HepG2 (cell line): ENCODE results near the gene AADACL2. TPM values are rescaled to one million over a fixed set of nuclear protein-coding genes. Genes with fewer than 3 reads are reported as not detected.

ENCODE experiments used
- BRD4 ChIP-seq: sonication (generic); formaldehyde crosslinking; IDR thresholded peaks from 2 replicates; pipeline ENCODE4 v1.4.0; 2020; ENCODE audit warnings: missing genetic modification reagents
- FOXA1 ChIP-seq, 2 experiments: fragments of 450-650 bp in 1 of 2; sonication (generic) in 1 of 2; formaldehyde crosslinking in 1 of 2; IDR thresholded peaks; 2 replicates each; pipeline versions ENCODE4 v1.4.0 to v1.6.1; 2016 to 2020; ENCODE audit warnings: missing genetic modification reagents in 1 of 2
- FOXJ3 ChIP-seq: sonication (generic); formaldehyde crosslinking; IDR thresholded peaks from 2 replicates; pipeline ENCODE4 v1.4.0; 2020; ENCODE audit warnings: missing genetic modification reagents, mild to moderate bottlenecking, borderline replicate concordance
- GATAD2A ChIP-seq: IDR thresholded peaks from 2 replicates; pipeline ENCODE4 v1.6.1; 2016
- GLI4 ChIP-seq: sonication (generic); formaldehyde crosslinking; IDR thresholded peaks from 2 replicates; pipeline ENCODE4 v1.5.1; 2020; ENCODE audit warnings: missing genetic modification reagents, mild to moderate bottlenecking, moderate library complexity, borderline replicate concordance
- MLLT10 ChIP-seq: sonication (generic); formaldehyde crosslinking; IDR thresholded peaks from 2 replicates; pipeline ENCODE4 v1.4.0; 2020; ENCODE audit warnings: missing genetic modification reagents
- MXD4 ChIP-seq: IDR thresholded peaks from 2 replicates; pipeline ENCODE4 v1.6.1; 2016; ENCODE audit warnings: mild to moderate bottlenecking, missing biosample characterization, missing genetic modification reagents
- NBN ChIP-seq: fragments of 450-650 bp; conservative IDR thresholded peaks from 2 replicates; pipeline ENCODE4 v1.6.1; 2017
- NCOA5 ChIP-seq: sonication (generic); formaldehyde crosslinking; IDR thresholded peaks from 2 replicates; pipeline ENCODE4 v1.4.0; 2020; ENCODE audit warnings: missing genetic modification reagents
- NPAS2 ChIP-seq: sonication (generic); formaldehyde crosslinking; IDR thresholded peaks from 2 replicates; pipeline ENCODE4 v1.8.0; 2022; ENCODE audit warnings: mild to moderate bottlenecking, missing genetic modification reagents, borderline replicate concordance
- PAXIP1 ChIP-seq: sonication (generic); formaldehyde crosslinking; conservative IDR thresholded peaks from 2 replicates; pipeline ENCODE4 v1.4.0; 2020; ENCODE audit warnings: mild to moderate bottlenecking, missing genetic modification reagents, moderate library complexity
- RFX3 ChIP-seq: IDR thresholded peaks from 2 replicates; pipeline ENCODE4 v1.6.1; 2016; ENCODE audit warnings: missing biosample characterization, missing genetic modification reagents
- SMAD1 ChIP-seq: sonication (generic); formaldehyde crosslinking; IDR thresholded peaks from 2 replicates; pipeline ENCODE4 v1.4.0; 2020; ENCODE audit warnings: missing genetic modification reagents, low read depth, mild to moderate bottlenecking, borderline replicate concordance
- SOX6 ChIP-seq, 2 experiments: fragments of 450-650 bp in 1 of 2; sonication (generic) in 1 of 2; formaldehyde crosslinking in 1 of 2; IDR thresholded peaks; 2 replicates each; pipeline versions ENCODE4 v1.4.0 to v1.6.1; 2017 to 2020; ENCODE audit warnings: antibody characterized with exemption in 1 of 2, mild to moderate bottlenecking in 1 of 2, missing genetic modification reagents in 1 of 2
- TCF7 ChIP-seq: sonication (generic); IDR thresholded peaks from 2 replicates; pipeline ENCODE4 v1.6.1; 2016; ENCODE audit warnings: antibody characterized with exemption, low read depth
- YY1 ChIP-seq: IDR thresholded peaks from 2 replicates; pipeline ENCODE4 v1.6.1; 2011; ENCODE audit warnings: low read length, low read depth, moderate library complexity, mild to moderate bottlenecking; ENCODE audit not compliant: insufficient read depth, insufficient replicate concordance
- ZBTB49 ChIP-seq: sonication (generic); formaldehyde crosslinking; IDR thresholded peaks from 2 replicates; pipeline ENCODE4 v1.4.0; 2020; ENCODE audit warnings: missing genetic modification reagents, borderline replicate concordance
- ZC3H13 ChIP-seq: sonication (generic); formaldehyde crosslinking; IDR thresholded peaks from 2 replicates; pipeline ENCODE4 v1.8.1; 2023; ENCODE audit warnings: mild to moderate bottlenecking, missing genetic modification reagents, moderate library complexity
- ZNF138 ChIP-seq: sonication (generic); formaldehyde crosslinking; IDR thresholded peaks from 2 replicates; pipeline ENCODE4 v1.5.0; 2020; ENCODE audit warnings: mild to moderate bottlenecking, low read depth, missing genetic modification reagents
- ZNF609 ChIP-seq: sonication (generic); formaldehyde crosslinking; IDR thresholded peaks from 2 replicates; pipeline ENCODE4 v1.4.0; 2020; ENCODE audit warnings: mild to moderate bottlenecking, missing genetic modification reagents, borderline replicate concordance
- polyA plus RNA-seq, 8 experiments: library from polyadenylated mRNA; depleted of rRNA in 3 of 8; stranded (reverse) in 7 of 8; unstranded in 1 of 8; fragments of >200 nt; fragmentation: Illumina TruSeq in 4 of 8; extraction: Trizol in 4 of 8; gene quantifications; 2 replicates each; pipeline versions ENCODE4 v1.2.1 to v1.2.3, GENCODE V29; 2011 to 2016; ENCODE audit warnings: low read depth in 4 of 8, missing spikeins in 1 of 8, mixed read lengths in 1 of 8; ENCODE audit not compliant: insufficient read depth in 1 of 8
- total RNA-seq, 5 experiments: library from RNA; depleted of rRNA; stranded (reverse); fragments of >200 nt; fragmentation: Illumina TruSeq; extraction: Trizol; gene quantifications; 2 replicates each; pipeline ENCODE4 v1.2.3, GENCODE V29; 2016; ENCODE audit warnings: low read depth in 1 of 5

The AADACL2 gene
- total and polyA plus RNA-seq, 2 of the 13 experiments (the other 11 are each of a cell fraction or from before 2014, with no cell fraction given): not detected

GRCh38 chr3:151789853-151790463 is 56.2 kb downstream of the AADACL2 start (continued):
- TF ChIP-seq ZNF609 (CRISPR knock-in tag) (no peak), ZBTB49 (CRISPR knock-in tag) (no peak), TCF7 (0 out of 2 replicates have a peak, but pooled peaks have one; percentile 28), MXD4 (no peak), YY1 (no peak), MLLT10 (no peak), FOXA1 (IDR thresholded peaks at IDR 0.05) (no peak), FOXA1 (CRISPR knock-in tag; IDR thresholded peaks at IDR 0.05) (peak; percentile 52), NBN (no peak), SOX6 (IDR thresholded peaks at IDR 0.05) (no peak), SOX6 (CRISPR knock-in tag; IDR thresholded peaks at IDR 0.05) (peak; percentile 8; the same call in 1 of the 2 replicates), NCOA5 (CRISPR knock-in tag) (no peak), FOXJ3 (CRISPR knock-in tag) (peak; percentile 40; the same call in 1 of the 2 replicates), BRD4 (no peak), PAXIP1 (CRISPR knock-in tag) (peak; percentile 31; the same call in 1 of the 2 replicates), ZC3H13 (CRISPR knock-in tag) (no peak), RFX3 (CRISPR knock-in tag) (no peak), ZNF138 (CRISPR knock-in tag) (no peak), NPAS2 (no peak), SMAD1 (CRISPR knock-in tag) (no peak), GATAD2A (CRISPR knock-in tag) (peak; percentile 60), GLI4 (CRISPR knock-in tag) (no peak)
